NOMO-1 (cell line): ENCODE data around the gene MRPL48.
A peak's percentile ranks its signal among the peaks of the same experiment; 100 is the strongest.
"Not testable (repeated sequence)": the region's sequence is repeated elsewhere in the genome, so short reads cannot be mapped to it uniquely, and the experiment has no call there.

ENCODE experiments used
- DNase-seq, 2 experiments: peaks; one replicate each; lab custom pipeline; 2025; ENCODE audit not compliant: unreplicated experiment in 2 of 2; lab: John Stamatoyannopoulos, UW

The MRPL48 gene

GRCh38 chr11:73787643-73788558 lies at the start of gene MRPL48:
MRPL48 (plus strand) TSS chr11:73787874; CDS start chr11:73787972, 98 bp downstream.
- DNase-seq: peak; percentile 84 to 92

GRCh38 chr11:73743045-73743444 lies 44.6 kb upstream of the MRPL48 start:
- DNase-seq: no peak

- no peak for DNase-seq
Measured at GRCh38 chr11:73746701-73747100, 41.0 kb upstream of the MRPL48 start.

GRCh38 chr11:73747762-73748161 lies 39.9 kb upstream of the MRPL48 start:
- no peak for DNase-seq

- no peak for DNase-seq
Measured at GRCh38 chr11:73748300-73748699, 39.4 kb upstream of the MRPL48 start.

- DNase-seq: no peak
Measured at GRCh38 chr11:73749118-73749517, 38.6 kb upstream of the MRPL48 start.

- DNase-seq: peak in 1 of 2 experiments; percentile 8
Measured at GRCh38 chr11:73750228-73750627, 37.4 kb upstream of the MRPL48 start.

GRCh38 chr11:73750862-73751261 lies 36.8 kb upstream of the MRPL48 start:
- not testable (repeated sequence) for DNase-seq

- DNase-seq: no peak
Measured at GRCh38 chr11:73752216-73752867, 35.3 kb upstream of the MRPL48 start.

- no peak for DNase-seq
Measured at GRCh38 chr11:73752903-73753302, 34.8 kb upstream of the MRPL48 start.

- DNase-seq: no peak
Measured at GRCh38 chr11:73753938-73754337, 33.7 kb upstream of the MRPL48 start.

- DNase-seq: no peak
Measured at GRCh38 chr11:73755670-73756069, 32.0 kb upstream of the MRPL48 start.

- peak in 1 of 2 experiments; percentile 47 for DNase-seq
Measured at GRCh38 chr11:73757598-73757997, 30.1 kb upstream of the MRPL48 start.

- DNase-seq: no peak
Measured at GRCh38 chr11:73758451-73758850, 29.2 kb upstream of the MRPL48 start.

GRCh38 chr11:73759610-73760134 lies 28.0 kb upstream of the MRPL48 start:
- peak in 1 of 2 experiments; percentile 13 for DNase-seq

- DNase-seq: no peak
Measured at GRCh38 chr11:73760135-73760678, 27.5 kb upstream of the MRPL48 start.

- DNase-seq: peak; percentile 98
Measured at GRCh38 chr11:73760679-73761402, 26.8 kb upstream of the MRPL48 start, which contains the start of gene RAB6A. RAB6A (minus strand) TSS chr11:73761074; CDS start chr11:73760635, 439 bp downstream.

- DNase-seq: no peak
Measured at GRCh38 chr11:73761403-73761945, 26.2 kb upstream of the MRPL48 start.

- DNase-seq: no peak
Measured at GRCh38 chr11:73762732-73763131, 24.9 kb upstream of the MRPL48 start.

GRCh38 chr11:73766763-73767162 lies 20.9 kb upstream of the MRPL48 start:
- no peak for DNase-seq
